Fibroblast of villous mesenchyme (primary cell): Measurements from ENCODE around the gene DDX53. TPM values are rescaled to one million over a fixed set of nuclear protein-coding genes. Genes with fewer than 3 reads are reported as not detected.

Source experiments
- DNase-seq: peaks from one replicate; pipeline ENCODE4 v3.0.0-alpha.2; 2010; ENCODE audit warnings: low read depth
- H3K4me3 ChIP-seq: 2 replicates; pipeline ENCODE4 v1.5.1; 2011; ENCODE audit warnings: low read depth, mild to moderate bottlenecking, low read length
- CTCF ChIP-seq: IDR thresholded peaks from 2 replicates; pipeline ENCODE4 v1.5.1; 2012; ENCODE audit warnings: low read depth, mild to moderate bottlenecking, low read length; ENCODE audit not compliant: insufficient read depth
- total RNA-seq: library from RNA; depleted of rRNA; stranded (reverse); fragments of >200 nt; gene quantifications from 2 replicates; pipeline ENCODE4 v1.2.3, GENCODE V29; 2012

The DDX53 gene
- total RNA-seq, 1 donor, result not detected

DNA sequence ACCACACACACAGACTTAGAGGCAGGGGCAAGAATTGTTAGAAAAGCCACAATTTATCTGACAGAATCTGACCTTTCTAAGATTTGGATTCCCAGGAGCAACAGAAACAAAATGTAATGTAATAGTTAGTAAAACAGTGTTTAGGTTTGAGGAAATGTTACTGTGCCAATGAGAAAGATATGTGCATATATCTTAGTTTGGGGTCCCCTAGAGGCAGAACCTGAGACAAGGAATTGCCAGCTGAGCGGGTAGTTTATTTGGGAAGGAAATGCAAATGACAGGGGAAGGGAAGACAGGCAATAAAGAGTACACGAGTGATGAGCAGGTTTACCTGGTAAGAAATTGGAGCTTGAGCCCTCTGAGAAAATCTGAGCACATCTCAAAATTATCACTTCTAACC, 31.3 kb upstream of the DDX53 start:
- H3K4me3 ChIP-seq, result no peak overlapping the region
- no peak for DNase-seq
- TF ChIP-seq CTCF, result no peak

DNA sequence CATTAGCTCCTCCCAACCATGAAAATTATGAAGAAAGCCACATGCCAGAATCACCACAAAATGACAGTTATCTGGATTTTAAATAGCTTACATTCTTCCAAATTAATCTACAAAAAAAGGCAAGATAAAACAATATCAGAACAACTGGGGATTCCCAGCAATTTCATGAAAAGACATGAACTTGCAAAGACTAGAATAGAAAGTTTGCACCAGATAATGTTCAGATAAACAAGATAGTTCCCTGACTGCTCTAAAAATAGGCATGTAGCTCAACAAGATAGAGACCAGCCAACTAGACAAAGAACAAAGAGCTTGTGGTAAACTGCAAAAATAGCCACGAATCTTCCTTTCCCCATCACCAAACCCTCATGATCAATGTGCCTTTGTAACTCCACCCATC, 30.3 kb upstream of the DDX53 start:
- peak; percentile 16 for DNase-seq
- TF ChIP-seq CTCF, result no peak
- H3K4me3 ChIP-seq, result no peak overlapping the region

DNA sequence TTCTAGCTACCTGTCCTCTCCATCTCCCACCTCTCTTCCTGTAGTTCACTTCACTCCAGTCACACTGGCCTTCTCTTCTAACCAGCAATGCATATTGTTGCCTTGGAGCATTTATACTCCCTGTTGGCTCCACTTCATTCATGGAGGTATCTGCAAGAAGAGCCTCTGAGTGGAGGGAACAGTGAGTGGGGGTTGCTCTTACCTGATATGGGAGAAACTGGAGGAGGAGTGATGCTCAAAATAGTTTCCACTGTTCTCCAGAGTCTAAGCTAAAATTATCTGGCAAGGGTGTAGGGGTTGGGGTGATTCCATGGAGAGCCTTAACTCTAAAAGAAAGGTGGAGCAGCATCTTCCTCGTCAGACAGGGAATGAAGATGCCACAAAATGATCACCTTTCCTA, 28.9 kb upstream of the DDX53 start:
- no peak for TF ChIP-seq CTCF
- DNase-seq, result no peak
- no peak overlapping the region for H3K4me3 ChIP-seq

DNA sequence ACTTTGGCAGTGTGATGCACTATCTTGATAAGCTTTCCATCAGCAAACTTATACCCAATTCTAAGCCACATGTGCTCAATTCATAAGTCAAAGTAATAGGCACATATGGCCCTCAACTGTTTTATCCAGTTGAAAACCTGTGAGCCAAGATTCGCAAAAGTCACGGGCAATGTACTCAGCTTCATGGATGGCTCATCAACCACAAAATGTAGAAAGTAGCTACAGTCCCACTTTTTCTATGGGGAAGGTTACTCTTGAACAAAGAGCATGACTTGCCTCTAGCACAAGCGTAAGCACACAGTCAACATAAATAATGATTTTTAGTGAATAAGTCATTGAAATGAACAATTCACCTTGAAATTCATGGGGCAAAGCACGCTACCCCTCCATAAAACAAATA, 25.1 kb upstream of the DDX53 start:
- TF ChIP-seq CTCF, result no peak
- no peak overlapping the region for H3K4me3 ChIP-seq
- DNase-seq, result no peak

GRCh38 chrX:22975786-22976185, 24.0 kb upstream of the DDX53 start:
- DNase-seq, result no peak
- H3K4me3 ChIP-seq, result no peak overlapping the region
- no peak for TF ChIP-seq CTCF

GRCh38 chrX:22985958-22986357, 13.8 kb upstream of the DDX53 start:
- TF ChIP-seq CTCF, result no peak

GRCh38 chrX:22987452-22987851, 12.3 kb upstream of the DDX53 start:
- DNase-seq, result no peak
- TF ChIP-seq CTCF, result no peak
- H3K4me3 ChIP-seq, result no peak overlapping the region

More at GRCh38 chrX:22985958-22986357, 13.8 kb upstream of the DDX53 start:
- no peak overlapping the region for H3K4me3 ChIP-seq
- no peak for DNase-seq
